Liver (tissue), 3 donors: ENCODE results near the gene FANK1.

Experiments
- ATF3 ChIP-seq: IDR thresholded peaks from 2 replicates; pipeline ENCODE4 v1.6.1; 2016; ENCODE audit warnings: antibody characterized with exemption
- CTCF ChIP-seq: fragments of 150-350 bp; IDR thresholded peaks from 2 replicates; pipeline ENCODE4 v1.5.1; 2017; ENCODE audit warnings: improper control_type of control experiment, low read depth, low read length; ENCODE audit not compliant: missing input control
- EGR1 ChIP-seq, 2 donors: IDR thresholded peaks; 2 replicates each; pipeline ENCODE4 v1.6.1; 2016 to 2018; ENCODE audit warnings: antibody characterized with exemption in 2 of 2, low read depth in 2 of 2
- GABPA ChIP-seq, 2 donors: IDR thresholded peaks in 1 of 2; conservative IDR thresholded peaks in 1 of 2; 2 replicates each; pipeline ENCODE4 v1.6.1; 2016; ENCODE audit warnings: antibody characterized with exemption in 2 of 2, mild to moderate bottlenecking in 1 of 2, moderate library complexity in 1 of 2
- NR2F2 ChIP-seq: IDR thresholded peaks from 2 replicates; pipeline ENCODE4 v1.6.1; 2016; ENCODE audit warnings: antibody characterized with exemption
- RAD21 ChIP-seq, 2 donors: IDR thresholded peaks; 2 replicates each; pipeline ENCODE4 v1.6.1; 2016; ENCODE audit warnings: antibody characterized with exemption in 2 of 2, mild to moderate bottlenecking in 2 of 2
- REST ChIP-seq: IDR thresholded peaks from 2 replicates; pipeline ENCODE4 v1.6.1; 2016; ENCODE audit warnings: antibody characterized with exemption, mild to moderate bottlenecking
- RXRA ChIP-seq, 2 donors: IDR thresholded peaks; 2 replicates each; pipeline ENCODE4 v1.6.1; 2017 to 2018; ENCODE audit warnings: antibody characterized with exemption in 2 of 2, mild to moderate bottlenecking in 1 of 2
- SP1 ChIP-seq: IDR thresholded peaks from 2 replicates; pipeline ENCODE4 v1.6.1; 2018; ENCODE audit warnings: antibody characterized with exemption, mild to moderate bottlenecking
- TAF1 ChIP-seq: conservative IDR thresholded peaks from 2 replicates; pipeline ENCODE4 v1.6.1; 2016; ENCODE audit warnings: antibody characterized with exemption, mild to moderate bottlenecking
- ZBTB33 ChIP-seq: IDR thresholded peaks from 2 replicates; pipeline ENCODE4 v1.6.1; 2016; ENCODE audit warnings: antibody characterized with exemption
- donor health status: healthy.
- donor health status: healthy.

- no peak for TF ChIP-seq EGR1 (IDR thresholded peaks at IDR 0.05; ENCODE audit: low read depth in 2 of 2)
- no peak for TF ChIP-seq CTCF
- no peak for TF ChIP-seq ATF3
- TF ChIP-seq RAD21 (IDR thresholded peaks at IDR 0.05), result peak in 1 of 2 donors; percentile 25
- TF ChIP-seq GABPA (IDR thresholded peaks at IDR 0.05 in 1 of 2, conservative IDR thresholded peaks at IDR 0.05 in 1 of 2), result no peak
- no peak for TF ChIP-seq RXRA (IDR thresholded peaks at IDR 0.05)
- TF ChIP-seq ZBTB33, result no peak
- no peak for TF ChIP-seq SP1
- TF ChIP-seq NR2F2, result peak; percentile 79
- no peak for TF ChIP-seq TAF1
- no peak for TF ChIP-seq REST
These were observed 153.7 kb downstream of the FANK1 start for GRCh38 chr10:126049759-126050700.
